ENCODE data around the gene AMER1.
"Not testable (repeated sequence)": the region's sequence is repeated elsewhere in the genome, so short reads cannot be mapped to it uniquely, and the experiment has no call there.

Gene AMER1

GRCh38 chrX:64205441-64205734 is at the start of gene AMER1:
Gene AMER1 (minus strand): TSS chrX:64205708. CDS start chrX:64193286, 12,422 bp downstream.
- DNase-seq, result no peak

- no peak for DNase-seq
Observed at GRCh38 chrX:64230123-64230970, 24.8 kb upstream of the AMER1 start, which contains the start of gene ASB12. Gene ASB12 (minus strand): TSS chrX:64230607. CDS start chrX:64225650, 4,957 bp downstream.

GRCh38 chrX:64229154-64229553 is 23.6 kb upstream of the AMER1 start:
- no peak for DNase-seq

GRCh38 chrX:64218023-64218422 is 12.5 kb upstream of the AMER1 start:
- no peak for DNase-seq

- not testable (repeated sequence) for DNase-seq
Observed at GRCh38 chrX:64213989-64214388, 8.5 kb upstream of the AMER1 start.

- DNase-seq, result no peak
Observed at GRCh38 chrX:64206556-64207162, 1.2 kb upstream of the AMER1 start.

- peak; percentile 89 for DNase-seq
Observed at GRCh38 chrX:64205735-64206501, 410 bp upstream of the AMER1 start.

GRCh38 chrX:64204701-64205440 is 637 bp downstream of the AMER1 start:
- peak; percentile 36 for DNase-seq

GRCh38 chrX:64204252-64204651 is 1.3 kb downstream of the AMER1 start:
- DNase-seq, result peak; percentile 2

GRCh38 chrX:64202808-64203325 is 2.6 kb downstream of the AMER1 start:
- DNase-seq, result no peak

GRCh38 chrX:64198036-64198435 is 7.5 kb downstream of the AMER1 start:
- DNase-seq, result no peak

GRCh38 chrX:64196606-64197005 is 8.9 kb downstream of the AMER1 start:
- no peak for DNase-seq

- no peak for DNase-seq
Observed at GRCh38 chrX:64195862-64196261, 9.6 kb downstream of the AMER1 start.

- no peak for DNase-seq
Observed at GRCh38 chrX:64192673-64193072, 12.8 kb downstream of the AMER1 start.

GRCh38 chrX:64192040-64192439 is 13.5 kb downstream of the AMER1 start:
- DNase-seq, result no peak

- DNase-seq, result no peak
Observed at GRCh38 chrX:64191281-64192010, 14.1 kb downstream of the AMER1 start.

- no peak for DNase-seq
Observed at GRCh38 chrX:64190136-64190740, 15.3 kb downstream of the AMER1 start.

- DNase-seq, result no peak
Observed at GRCh38 chrX:64188901-64189300, 16.6 kb downstream of the AMER1 start.

- no peak for DNase-seq
Observed at GRCh38 chrX:64187762-64188150, 17.8 kb downstream of the AMER1 start.

GRCh38 chrX:64186974-64187761 is 18.3 kb downstream of the AMER1 start:
- DNase-seq, result no peak

GRCh38 chrX:64184396-64184795 is 21.1 kb downstream of the AMER1 start:
- no peak for DNase-seq

All from EL (cell line).